HG03108 (cell line): ENCODE data around the gene NFKBIE.
A peak's percentile ranks its signal among the peaks of the same experiment; 100 is the strongest.

Experiments
- ATAC-seq: cut with Tn5 transposase; IDR thresholded peaks from one replicate; pipeline ENCODE4 v1.9.1; 2021; ENCODE audit warnings: moderate library complexity; ENCODE audit not compliant: unreplicated experiment

NFKBIE gene

GRCh38 chr6:44260451-44261297 lies 4.7 kb downstream of the NFKBIE start:
- ATAC-seq: no peak

- ATAC-seq: no peak
These were observed 5.3 kb downstream of the NFKBIE start for GRCh38 chr6:44260011-44260410.

- ATAC-seq: no peak
These were observed 6.4 kb downstream of the NFKBIE start for GRCh38 chr6:44258921-44259320.

- no peak for ATAC-seq
These were observed 7.0 kb downstream of the NFKBIE start for GRCh38 chr6:44258325-44258863.

- peak; percentile 11 for ATAC-seq
These were observed 7.5 kb downstream of the NFKBIE start for GRCh38 chr6:44257753-44258324.

GRCh38 chr6:44257025-44257752 lies 8.2 kb downstream of the NFKBIE start, which contains the start of gene SLC35B2:
Gene SLC35B2 (minus strand): TSS chr6:44257528. CDS start chr6:44257410, 118 bp downstream.
- peak; percentile 42 for ATAC-seq

GRCh38 chr6:44256775-44257024 lies 8.7 kb downstream of the NFKBIE start:
- ATAC-seq: peak; percentile 8

GRCh38 chr6:44255871-44256774 lies 9.2 kb downstream of the NFKBIE start:
- ATAC-seq: no peak

GRCh38 chr6:44255105-44255808 lies 10.1 kb downstream of the NFKBIE start:
- no peak for ATAC-seq

- ATAC-seq: no peak
These were observed 10.9 kb downstream of the NFKBIE start for GRCh38 chr6:44254191-44255104.

- ATAC-seq: no peak
These were observed 11.8 kb downstream of the NFKBIE start for GRCh38 chr6:44253307-44254101.

GRCh38 chr6:44251576-44252524 lies 13.5 kb downstream of the NFKBIE start:
- ATAC-seq: no peak

- ATAC-seq: no peak
These were observed 14.6 kb downstream of the NFKBIE start for GRCh38 chr6:44250718-44251123.

- no peak for ATAC-seq
These were observed 15.2 kb downstream of the NFKBIE start for GRCh38 chr6:44250067-44250717.

GRCh38 chr6:44249082-44249748 lies 16.1 kb downstream of the NFKBIE start:
- ATAC-seq: no peak

- ATAC-seq: no peak
These were observed 16.8 kb downstream of the NFKBIE start for GRCh38 chr6:44248579-44248978.
